GM18508 (cell line): ENCODE measurements around the gene THPO.
A peak's percentile ranks its signal among the peaks of the same experiment; 100 is the strongest.

Source experiments
- ATAC-seq: cut with Tn5 transposase; IDR thresholded peaks from one replicate; pipeline ENCODE4 v1.9.1; 2021; ENCODE audit warnings: moderate number of reproducible peaks; ENCODE audit not compliant: insufficient read depth, unreplicated experiment

Gene THPO

DNA sequence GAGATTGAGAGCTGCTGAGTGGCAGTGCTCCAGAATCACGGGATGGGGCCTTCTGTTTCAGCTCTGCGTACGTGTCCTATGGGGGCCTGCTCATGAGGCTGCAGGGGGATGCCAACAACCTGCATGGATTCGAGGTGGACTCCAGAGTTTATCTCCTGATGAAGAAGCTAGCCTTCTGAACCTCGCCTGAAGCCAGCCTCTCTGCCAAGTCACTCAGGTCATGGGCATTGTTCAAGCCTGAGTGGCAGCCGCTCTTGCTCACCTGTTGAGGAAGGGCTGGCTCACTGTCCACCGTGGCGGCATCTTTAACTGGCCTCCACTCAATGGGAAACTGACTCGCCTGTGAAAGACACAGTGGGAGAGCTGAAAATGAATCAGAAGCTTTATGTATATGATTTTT, 9.9 kb downstream of the THPO start:
- ATAC-seq = no peak

DNA sequence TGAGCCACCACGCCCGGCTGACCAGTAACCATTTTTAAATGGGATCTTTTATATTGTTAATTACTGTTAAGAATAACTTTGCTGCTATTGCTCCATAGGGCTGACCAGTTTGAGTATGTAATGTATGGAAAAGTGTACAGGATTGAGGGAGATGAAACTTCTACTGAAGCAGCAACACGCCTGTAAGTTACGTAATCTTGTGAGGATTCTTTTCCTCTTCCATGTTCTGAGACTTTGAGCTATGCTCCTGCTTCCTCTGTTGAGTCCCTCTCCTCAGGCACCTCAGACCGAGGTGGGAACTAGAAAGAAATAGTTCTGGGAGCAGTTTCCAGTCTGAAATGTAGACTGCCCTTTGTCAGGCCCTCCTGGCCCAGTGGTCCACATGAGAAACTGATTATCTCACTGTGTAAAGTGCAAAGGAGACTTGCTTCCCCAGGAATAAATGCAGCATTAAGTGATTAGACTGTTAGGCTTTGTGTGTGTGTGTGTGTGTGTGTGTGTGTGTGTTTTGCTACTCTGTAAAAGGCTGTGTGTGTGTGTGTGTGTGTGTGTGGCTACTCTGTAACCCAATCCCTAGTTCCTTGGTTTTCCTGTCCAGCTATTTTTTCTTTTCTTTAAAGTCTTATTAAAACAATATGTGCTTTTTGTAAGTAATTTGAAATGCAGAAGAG, 11.3 kb downstream of the THPO start:
- no peak for ATAC-seq

DNA sequence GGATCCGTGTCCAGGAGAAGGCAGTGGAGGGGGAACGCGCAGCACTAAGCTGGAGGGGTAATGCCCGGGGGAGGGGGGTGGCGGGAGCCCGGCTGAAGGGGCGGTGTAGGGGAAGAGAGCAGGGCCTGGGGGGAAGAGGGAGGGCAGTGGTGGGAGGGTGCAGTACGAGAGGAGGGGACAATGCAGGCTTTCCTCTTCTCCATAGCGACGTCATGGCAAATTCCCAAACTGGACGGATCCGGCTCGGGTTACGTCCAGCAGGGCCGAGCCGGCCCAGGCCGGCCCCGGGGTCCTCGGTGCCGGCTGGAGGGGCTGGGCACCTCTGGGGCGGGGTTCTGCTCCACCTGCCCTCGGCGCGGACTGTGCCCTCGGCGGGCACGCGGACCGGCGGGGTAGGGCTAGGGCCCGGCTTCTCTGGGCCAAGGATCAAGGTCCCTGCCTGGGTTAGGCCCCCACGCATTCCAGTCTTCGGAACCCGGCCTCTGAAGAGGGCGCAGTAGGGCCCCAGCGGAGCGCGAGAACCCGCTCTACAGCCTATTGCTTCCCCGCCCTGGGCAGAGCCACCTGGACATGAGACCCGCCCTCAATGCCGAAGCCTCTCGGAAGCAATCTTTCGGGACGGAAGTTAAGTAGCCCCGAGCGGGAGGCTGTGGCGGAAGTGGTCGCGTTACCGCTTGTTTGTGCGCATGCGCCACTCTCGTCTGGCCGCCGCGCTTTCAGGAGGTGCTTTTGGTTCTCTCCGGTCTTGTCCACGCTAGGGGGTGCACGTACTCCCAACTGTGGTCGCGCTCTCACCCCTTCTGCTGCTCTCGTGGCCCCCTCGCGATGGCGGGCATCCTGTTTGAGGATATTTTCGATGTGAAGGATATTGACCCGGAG, 15.1 kb downstream of the THPO start:
- ATAC-seq = peak; percentile 82

- no peak for ATAC-seq
These were observed 15.9 kb downstream of the THPO start for GRCh38 chr3:184361932-184362667.

DNA sequence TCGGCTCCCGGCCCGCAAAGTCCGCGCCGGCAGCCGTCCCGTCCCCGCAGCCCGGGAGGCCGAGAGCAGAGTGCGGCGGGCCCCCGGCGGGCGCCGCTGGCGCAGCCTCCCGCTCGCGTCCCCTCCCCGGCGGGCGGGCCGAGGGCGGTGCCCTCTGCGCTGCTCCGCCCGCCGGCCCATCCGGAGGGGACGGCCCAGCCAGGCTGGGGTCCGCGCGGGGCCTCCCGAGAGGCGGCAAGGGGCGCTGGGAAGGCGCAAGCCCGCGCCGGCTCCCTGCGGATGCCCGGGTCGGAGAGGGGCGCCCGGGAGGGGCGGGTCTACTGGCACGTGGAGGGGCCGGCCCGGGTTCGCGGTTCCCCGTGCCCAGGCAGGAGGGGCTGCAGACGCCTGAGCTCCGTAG, 16.5 kb downstream of the THPO start, which contains the start of the genes CLCN2 and POLR2H:
Gene CLCN2, minus strand, starts transcription at position 74 of the 400 bp plus-strand sequence. CDS start 126 bp downstream, outside the sequence.
Gene POLR2H, plus strand, starts transcription at position 179 of the 400 bp plus-strand sequence. CDS start 1,783 bp downstream, outside the sequence.
- ATAC-seq = no peak

DNA sequence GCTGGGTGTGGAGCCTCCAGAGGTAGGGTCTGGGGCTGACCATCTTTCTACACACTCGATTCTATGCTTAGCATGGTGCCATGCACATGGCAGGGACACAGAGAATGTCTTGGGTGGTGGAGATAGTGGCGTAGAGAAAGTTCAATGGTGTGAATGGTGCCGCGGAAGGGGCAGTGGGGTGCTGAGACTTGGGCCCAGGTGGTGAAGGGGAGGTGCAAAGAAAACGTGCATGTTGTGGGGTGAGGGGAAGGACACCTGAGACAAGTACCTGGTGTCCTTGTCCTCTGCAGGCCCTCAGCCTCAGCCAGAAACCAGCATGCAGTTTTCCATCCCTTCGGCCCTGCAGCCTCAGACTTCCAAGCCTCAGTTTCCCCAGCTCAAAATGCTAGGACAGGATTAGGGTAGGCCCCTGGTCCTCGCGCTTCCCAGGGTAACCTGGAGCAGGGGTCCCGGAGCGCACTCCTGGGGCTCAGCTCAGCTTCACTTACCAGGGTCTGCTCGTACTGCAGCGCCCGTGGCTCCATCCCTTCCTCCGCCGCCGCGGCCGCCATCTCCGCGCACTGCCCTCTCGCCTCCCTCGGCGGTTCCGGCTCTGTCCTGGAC, 17.0 kb downstream of the THPO start:
- no peak for ATAC-seq

DNA sequence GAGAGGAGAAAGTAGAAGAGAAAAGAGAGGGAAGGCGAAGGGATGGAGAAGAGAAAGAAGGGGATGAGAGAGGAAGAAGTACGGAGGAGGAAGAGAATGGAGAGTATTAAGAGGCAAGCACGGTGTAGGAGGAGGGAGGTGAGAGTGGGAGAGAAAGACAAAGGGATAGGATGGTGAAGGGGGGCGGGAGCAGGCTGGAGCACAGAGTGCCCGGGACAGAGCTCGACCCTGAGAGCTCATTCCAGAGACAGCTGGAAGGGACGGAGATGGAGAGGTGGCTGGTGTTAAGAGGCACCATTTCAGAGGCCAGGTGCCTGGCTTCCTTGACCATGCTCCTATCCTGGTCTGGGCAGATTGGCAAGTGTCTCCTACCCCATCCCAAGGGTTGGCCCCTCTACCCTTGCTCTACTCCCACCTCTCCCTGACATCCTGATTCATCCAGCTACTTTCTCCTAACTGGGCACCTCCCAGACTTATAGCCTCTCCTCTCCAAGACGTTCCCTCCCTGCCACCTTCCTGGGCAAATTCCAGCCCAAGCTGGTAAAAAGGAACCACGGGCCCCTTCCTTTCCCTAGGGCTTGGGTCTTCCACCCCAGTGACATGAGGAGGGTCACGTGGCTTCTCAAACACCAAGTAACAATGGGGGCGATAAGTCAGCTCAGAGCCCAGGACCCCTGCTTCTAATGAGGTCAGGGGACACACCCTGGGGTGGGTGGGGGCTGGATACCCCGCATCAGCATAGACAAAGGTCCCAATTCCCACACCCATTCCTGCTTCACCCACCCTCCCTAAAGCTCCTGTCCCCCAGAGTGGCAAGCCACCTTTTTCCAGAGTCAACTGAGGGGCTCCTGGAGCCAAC, 17.7 kb downstream of the THPO start:
- ATAC-seq = no peak

DNA sequence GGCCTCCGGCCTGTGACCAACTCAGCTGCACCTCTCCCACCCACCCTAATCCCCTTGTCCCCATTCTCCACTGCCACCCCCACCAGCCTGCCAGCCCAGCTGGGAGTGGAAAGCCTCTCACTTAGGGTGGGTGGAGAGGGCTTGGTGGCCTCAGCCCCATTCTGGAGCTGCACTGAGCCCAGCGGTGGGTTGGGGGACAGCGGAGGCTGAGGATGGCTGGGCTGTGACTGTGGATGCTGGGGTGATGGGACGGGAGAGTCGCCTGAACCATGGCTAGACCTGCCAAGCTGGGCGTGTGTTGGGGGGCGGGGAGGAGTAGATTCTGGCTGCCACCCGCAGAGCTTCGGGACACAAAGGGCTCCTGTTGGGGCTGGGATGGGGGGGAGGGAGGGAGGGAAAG, 18.4 kb downstream of the THPO start:
- no peak for ATAC-seq

GRCh38 chr3:184358921-184359350, 19.1 kb downstream of the THPO start:
- no peak for ATAC-seq

DNA sequence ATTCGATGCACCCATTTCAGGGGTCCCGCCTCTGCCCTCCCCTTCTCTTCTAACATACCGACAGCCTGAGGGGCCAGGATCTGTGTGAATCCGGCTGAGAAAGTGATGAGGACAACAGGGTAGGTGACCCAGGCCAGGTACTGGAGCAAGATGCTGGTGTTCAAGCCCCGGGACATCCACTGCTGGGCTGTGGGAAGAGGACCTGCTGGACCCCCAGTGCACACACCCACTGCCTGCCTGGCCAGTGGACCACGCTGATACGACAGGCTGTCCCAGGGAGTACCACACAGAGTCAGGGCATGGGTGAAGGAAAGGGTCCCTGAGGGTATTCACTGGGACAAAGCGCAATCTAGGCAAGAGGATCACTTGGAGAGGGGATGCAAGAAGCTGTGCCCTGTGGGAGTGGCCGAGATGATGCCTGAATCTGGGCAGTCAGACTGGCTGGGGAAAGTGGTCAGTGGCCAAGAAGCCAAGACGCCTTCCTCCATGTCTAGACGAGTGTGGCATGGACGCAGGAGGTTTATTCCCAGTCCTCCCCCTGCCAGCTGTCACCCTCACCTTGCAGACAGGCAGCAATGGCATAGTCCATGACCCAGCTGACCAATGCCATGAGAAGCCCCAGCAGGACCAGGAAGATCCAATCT, 19.8 kb downstream of the THPO start:
- ATAC-seq = no peak

GRCh38 chr3:184357248-184358123, 20.5 kb downstream of the THPO start:
- no peak for ATAC-seq

- ATAC-seq = no peak
These were observed 22.6 kb downstream of the THPO start for GRCh38 chr3:184355261-184356040.

- no peak for ATAC-seq
These were observed 23.3 kb downstream of the THPO start for GRCh38 chr3:184354754-184355153.

DNA sequence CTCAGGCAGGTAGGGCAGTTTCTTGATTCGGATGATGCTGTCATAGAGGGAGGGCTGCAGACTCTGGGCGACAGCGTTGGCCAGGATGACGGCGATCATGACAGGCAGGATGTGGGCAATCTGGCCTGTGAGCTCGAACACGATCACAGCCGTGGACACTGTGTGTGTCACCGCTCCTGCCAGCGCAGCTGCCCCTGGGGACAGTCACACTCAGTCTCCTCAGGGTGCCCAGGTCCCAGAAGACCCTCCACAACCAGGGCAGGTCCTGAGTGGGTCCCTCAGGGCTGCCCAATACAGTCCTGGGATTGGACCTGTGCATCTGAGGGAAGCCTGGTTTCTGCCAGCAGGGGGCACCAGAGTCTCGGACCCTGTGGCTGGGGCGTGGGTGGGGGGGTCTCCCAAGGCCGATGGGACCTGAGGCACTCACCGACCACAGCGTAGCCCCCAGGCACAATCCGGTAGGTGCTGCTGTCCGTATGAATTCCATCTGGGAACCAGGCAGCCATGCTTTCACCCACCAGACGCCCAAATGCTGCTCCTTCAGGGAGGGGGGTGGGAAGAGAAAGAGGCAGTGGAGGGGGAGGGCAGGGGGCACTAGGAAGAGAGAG, 23.8 kb downstream of the THPO start:
- ATAC-seq = no peak

- ATAC-seq = no peak
These were observed 24.5 kb downstream of the THPO start for GRCh38 chr3:184353546-184353941.

- ATAC-seq = no peak
These were observed 25.0 kb downstream of the THPO start for GRCh38 chr3:184352897-184353545.
